ENCODE measurements around the gene SOX1. TPM values are rescaled to one million over a fixed set of nuclear protein-coding genes. Genes with fewer than 3 reads are reported as not detected.

Gene SOX1
- total RNA-seq, 1 donor from 2014 or later, result 1.7 TPM

DNA sequence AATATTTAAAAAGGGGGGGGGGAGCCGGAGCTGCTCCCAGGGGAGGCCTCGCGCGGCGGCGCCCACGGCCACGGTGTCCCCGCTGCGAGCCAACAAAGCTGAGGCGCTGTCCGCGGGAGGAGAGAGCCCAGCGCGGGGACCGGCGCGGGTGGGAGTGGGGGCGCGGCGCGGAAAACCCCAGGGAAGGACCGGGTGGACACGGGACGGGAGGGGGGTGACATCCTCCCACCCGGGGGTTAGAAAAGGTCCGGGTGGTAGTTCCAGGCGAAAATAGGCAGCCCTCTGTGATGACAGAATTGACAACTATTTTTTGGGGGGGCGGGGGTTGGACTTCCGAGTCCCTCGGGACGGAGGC, 11.1 kb upstream of the SOX1 start:
- Mint-ChIP-seq H3K27ac (ENCODE audit: unreplicated experiment) (no peak overlapping the region), H3K4me1 (ENCODE audit: unreplicated experiment) (peaks cover 33% of the 10 kb centered on the region), H3K27me3 (ENCODE audit: unreplicated experiment) (peaks cover 30% of the 10 kb centered on the region), H3K9me3 (ENCODE audit: unreplicated experiment) (no peaks in the 10 kb centered on the region), H3K36me3 (ENCODE audit: low read depth, unreplicated experiment) (no peaks in the 10 kb centered on the region), H3K4me3 (ENCODE audit: unreplicated experiment) (no peak overlapping the region)
- TF ChIP-seq, protein P1, sequence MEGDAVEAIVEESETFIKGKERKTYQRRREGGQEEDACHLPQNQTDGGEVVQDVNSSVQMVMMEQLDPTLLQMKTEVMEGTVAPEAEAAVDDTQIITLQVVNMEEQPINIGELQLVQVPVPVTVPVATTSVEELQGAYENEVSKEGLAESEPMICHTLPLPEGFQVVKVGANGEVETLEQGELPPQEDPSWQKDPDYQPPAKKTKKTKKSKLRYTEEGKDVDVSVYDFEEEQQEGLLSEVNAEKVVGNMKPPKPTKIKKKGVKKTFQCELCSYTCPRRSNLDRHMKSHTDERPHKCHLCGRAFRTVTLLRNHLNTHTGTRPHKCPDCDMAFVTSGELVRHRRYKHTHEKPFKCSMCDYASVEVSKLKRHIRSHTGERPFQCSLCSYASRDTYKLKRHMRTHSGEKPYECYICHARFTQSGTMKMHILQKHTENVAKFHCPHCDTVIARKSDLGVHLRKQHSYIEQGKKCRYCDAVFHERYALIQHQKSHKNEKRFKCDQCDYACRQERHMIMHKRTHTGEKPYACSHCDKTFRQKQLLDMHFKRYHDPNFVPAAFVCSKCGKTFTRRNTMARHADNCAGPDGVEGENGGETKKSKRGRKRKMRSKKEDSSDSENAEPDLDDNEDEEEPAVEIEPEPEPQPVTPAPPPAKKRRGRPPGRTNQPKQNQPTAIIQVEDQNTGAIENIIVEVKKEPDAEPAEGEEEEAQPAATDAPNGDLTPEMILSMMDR (IDR thresholded peaks at IDR 0.05; ENCODE audit: unreplicated experiment), result no peak
- DNase-seq (ENCODE audit: low spot score), result no peak

DNA sequence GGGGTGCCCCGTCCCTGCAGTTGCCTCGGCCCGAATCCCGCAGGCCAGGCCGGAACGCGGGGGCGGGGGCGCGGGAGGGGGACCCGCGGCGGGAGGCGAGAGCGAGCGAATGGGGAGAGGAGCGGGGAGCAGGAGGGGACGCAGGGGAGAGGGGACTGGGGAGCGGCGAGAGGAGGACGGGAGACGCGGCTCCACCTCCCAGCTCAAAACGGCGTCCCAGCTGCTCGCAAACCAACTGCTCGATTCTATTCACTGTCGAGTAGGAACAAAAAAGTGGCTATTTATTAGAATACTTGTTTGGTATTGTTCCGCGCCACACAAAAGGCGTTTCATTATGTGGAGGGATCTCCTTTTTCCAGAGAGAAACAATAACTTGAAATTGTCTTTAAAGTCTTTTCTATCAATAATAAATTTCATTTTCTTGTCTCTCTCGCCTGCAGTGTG, 10.6 kb upstream of the SOX1 start:
- Mint-ChIP-seq H3K27ac (ENCODE audit: unreplicated experiment) (no peak overlapping the region), H3K4me1 (ENCODE audit: unreplicated experiment) (peaks cover 33% of the 10 kb centered on the region), H3K4me3 (ENCODE audit: unreplicated experiment) (no peak overlapping the region), H3K27me3 (ENCODE audit: unreplicated experiment) (peaks cover 30% of the 10 kb centered on the region), H3K9me3 (ENCODE audit: unreplicated experiment) (no peaks in the 10 kb centered on the region), H3K36me3 (ENCODE audit: low read depth, unreplicated experiment) (no peaks in the 10 kb centered on the region)
- TF ChIP-seq, protein P1 (IDR thresholded peaks at IDR 0.05; ENCODE audit: unreplicated experiment), result no peak
- no peak for DNase-seq (ENCODE audit: low spot score)

DNA sequence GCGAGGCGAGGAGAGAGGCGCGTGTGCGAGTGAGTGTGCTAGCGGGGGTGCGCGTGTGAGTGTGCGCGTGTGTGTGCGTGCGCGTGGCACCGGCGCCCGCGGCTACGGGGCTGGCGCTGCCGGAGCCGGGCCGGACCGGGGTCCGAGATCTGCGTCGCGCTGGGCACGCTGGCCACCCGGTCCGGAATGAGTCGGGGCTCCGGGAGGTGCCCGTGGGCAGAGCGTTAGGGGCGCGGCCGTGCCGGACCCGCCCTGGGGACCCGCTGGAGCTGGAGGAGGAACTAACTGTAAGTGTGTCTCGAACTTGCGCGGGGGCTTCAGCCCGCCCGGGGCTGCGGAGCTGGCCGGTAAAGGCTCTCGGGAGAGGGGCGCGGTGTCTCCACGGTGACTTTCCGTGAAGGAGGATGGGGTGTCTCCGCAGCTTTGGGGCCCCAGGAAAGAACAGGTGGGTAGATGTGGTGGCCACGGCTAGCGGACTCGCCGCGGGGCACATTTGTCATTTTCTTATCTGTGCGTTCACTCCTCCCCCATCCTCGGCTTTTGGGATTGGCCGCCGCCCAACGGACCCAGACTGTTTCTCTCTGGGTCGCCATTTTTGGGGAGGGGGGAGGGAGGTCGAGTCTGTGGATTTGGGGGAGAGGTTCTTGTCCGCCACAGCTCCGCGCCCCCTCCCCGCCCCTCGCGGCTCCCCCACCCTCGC, 10.1 kb upstream of the SOX1 start:
- no peak overlapping the region for H3K27ac Mint-ChIP-seq (ENCODE audit: unreplicated experiment)
- peaks cover 35% of the 10 kb centered on the region for H3K4me1 Mint-ChIP-seq (ENCODE audit: unreplicated experiment)
- peaks cover 31% of the 10 kb centered on the region for H3K27me3 Mint-ChIP-seq (ENCODE audit: unreplicated experiment)
- DNase-seq (ENCODE audit: low spot score), result no peak
- peak overlapping the region; percentile 78 for H3K4me3 Mint-ChIP-seq (ENCODE audit: unreplicated experiment)
- no peaks in the 10 kb centered on the region for H3K9me3 Mint-ChIP-seq (ENCODE audit: unreplicated experiment)
- no peaks in the 10 kb centered on the region for H3K36me3 Mint-ChIP-seq (ENCODE audit: low read depth, unreplicated experiment)
- TF ChIP-seq, protein P1 (IDR thresholded peaks at IDR 0.05; ENCODE audit: unreplicated experiment), result no peak

DNA sequence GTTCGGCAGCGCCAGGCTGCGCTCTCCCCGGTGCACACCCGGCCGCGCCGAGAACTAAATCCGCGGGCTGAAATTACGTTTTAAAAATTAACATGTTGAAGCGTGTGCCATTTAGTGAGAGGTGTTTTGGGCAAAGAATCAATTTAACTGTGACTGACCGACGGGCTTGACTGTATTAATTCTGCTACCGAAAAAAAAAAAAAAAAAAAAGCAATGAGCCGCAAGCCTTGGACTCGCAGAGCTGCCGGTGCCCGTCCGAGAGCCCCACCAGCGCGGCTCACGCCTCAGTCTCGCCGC, 9.6 kb upstream of the SOX1 start:
- no peaks in the 10 kb centered on the region for H3K36me3 Mint-ChIP-seq (ENCODE audit: low read depth, unreplicated experiment)
- no peaks in the 10 kb centered on the region for H3K9me3 Mint-ChIP-seq (ENCODE audit: unreplicated experiment)
- peaks cover 38% of the 10 kb centered on the region for H3K4me1 Mint-ChIP-seq (ENCODE audit: unreplicated experiment)
- TF ChIP-seq, protein P1 (IDR thresholded peaks at IDR 0.05; ENCODE audit: unreplicated experiment), result no peak
- H3K27ac Mint-ChIP-seq (ENCODE audit: unreplicated experiment), result no peak overlapping the region
- H3K27me3 Mint-ChIP-seq (ENCODE audit: unreplicated experiment), result peaks cover 33% of the 10 kb centered on the region
- H3K4me3 Mint-ChIP-seq (ENCODE audit: unreplicated experiment), result peak overlapping the region; percentile 78
- no peak for DNase-seq (ENCODE audit: low spot score)

DNA sequence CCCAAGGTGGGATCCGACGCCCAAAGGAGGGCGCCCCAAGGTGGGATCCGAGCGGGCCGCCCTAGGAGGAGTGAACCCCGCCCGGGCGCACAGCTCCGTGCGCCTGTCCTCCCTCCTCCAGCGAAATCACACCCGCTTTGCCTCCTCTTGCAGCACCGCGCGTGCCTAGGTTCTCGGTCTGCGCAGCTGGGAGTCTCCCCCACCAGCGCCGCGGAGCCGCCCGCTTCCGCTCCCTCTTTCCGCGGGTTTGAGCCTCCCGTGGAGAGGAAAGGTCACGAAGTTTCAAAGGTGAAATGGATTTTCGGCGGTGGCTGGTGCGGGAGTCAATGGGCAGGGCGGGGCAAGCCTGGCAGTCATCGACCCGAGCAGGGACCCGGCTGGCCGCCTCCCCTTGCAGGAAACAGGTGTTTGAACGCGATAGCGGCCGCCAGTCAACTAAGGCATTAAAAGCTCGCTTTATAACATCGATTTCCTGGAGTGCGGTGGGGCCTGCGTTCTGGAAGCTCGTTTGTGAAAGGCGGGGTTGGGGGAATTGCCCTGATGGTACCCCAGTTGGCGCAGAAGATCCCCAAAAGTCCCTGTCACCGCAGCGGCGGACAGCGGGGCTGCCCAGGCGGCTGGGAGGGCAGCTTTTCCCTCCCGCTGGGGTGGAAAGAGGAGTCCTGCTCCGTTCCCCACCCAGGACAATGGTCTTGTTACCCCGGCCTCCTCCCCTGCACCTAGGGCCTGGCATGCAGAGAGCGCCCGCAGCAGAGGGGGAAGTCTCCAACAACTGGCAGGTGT, 9.0 kb upstream of the SOX1 start:
- H3K36me3 Mint-ChIP-seq (ENCODE audit: low read depth, unreplicated experiment), result no peaks in the 10 kb centered on the region
- peaks cover 38% of the 10 kb centered on the region for H3K4me1 Mint-ChIP-seq (ENCODE audit: unreplicated experiment)
- TF ChIP-seq, protein P1 (IDR thresholded peaks at IDR 0.05; ENCODE audit: unreplicated experiment), result no peak
- peak; percentile 78 for DNase-seq (ENCODE audit: low spot score)
- no peak overlapping the region for H3K27ac Mint-ChIP-seq (ENCODE audit: unreplicated experiment)
- H3K27me3 Mint-ChIP-seq (ENCODE audit: unreplicated experiment), result peaks cover 34% of the 10 kb centered on the region
- H3K9me3 Mint-ChIP-seq (ENCODE audit: unreplicated experiment), result no peaks in the 10 kb centered on the region
- peak overlapping the region; percentile 15 for H3K4me3 Mint-ChIP-seq (ENCODE audit: unreplicated experiment)

Data from endothelial cell (in vitro differentiated cells).